Adipocyte (in vitro differentiated cells): Measurements from ENCODE around the gene RUNX1.
"Not testable (repeated sequence)": the region's sequence is repeated elsewhere in the genome, so short reads cannot be mapped to it uniquely, and the experiment has no call there.

Experiments
- DNase-seq: peaks from one replicate; pipeline ENCODE4 v3.0.0-alpha.2; 2015; ENCODE audit warnings: low read depth
- H3K27me3 ChIP-seq: replicated peaks from 2 replicates; pipeline ENCODE4 v1.7.0; 2013; ENCODE audit warnings: mild to moderate bottlenecking, low read length, moderate library complexity; ENCODE audit not compliant: control insufficient read depth, insufficient read depth
- H3K36me3 ChIP-seq: 2 replicates; pipeline ENCODE4 v1.7.0; 2013; ENCODE audit warnings: low read length, mild to moderate bottlenecking, moderate library complexity; ENCODE audit not compliant: control insufficient read depth, insufficient read depth, severe bottlenecking
- H3K4me1 ChIP-seq: 2 replicates; pipeline ENCODE4 v1.7.0; 2013; ENCODE audit warnings: mild to moderate bottlenecking, low read length, moderate library complexity; ENCODE audit not compliant: control insufficient read depth, insufficient read depth
- H3K4me3 ChIP-seq: 2 replicates; pipeline ENCODE4 v1.7.0; 2013; ENCODE audit warnings: mild to moderate bottlenecking, low read length, moderate library complexity
- H3K9ac ChIP-seq: 2 replicates; pipeline ENCODE4 v1.7.0; 2013; ENCODE audit warnings: mild to moderate bottlenecking, low read length, moderate library complexity
- H3K9me3 ChIP-seq: 2 replicates; pipeline ENCODE4 v1.7.0; 2013; ENCODE audit warnings: mild to moderate bottlenecking, low read length, moderate library complexity; ENCODE audit not compliant: control insufficient read depth

RUNX1 gene

GRCh38 chr21:34997294-34997693 is 51.8 kb downstream of the RUNX1 start:
- peak overlapping the region; percentile 74 for H3K9ac ChIP-seq
- peaks cover 72% of the 10 kb centered on the region for H3K4me1 ChIP-seq
- DNase-seq, result peak; percentile 18
- H3K9me3 ChIP-seq, result no peaks in the 10 kb centered on the region
- peak overlapping the region; percentile 19 for H3K4me3 ChIP-seq
- no peaks in the 10 kb centered on the region for H3K27me3 ChIP-seq
- H3K36me3 ChIP-seq, result no peaks in the 10 kb centered on the region

DNA sequence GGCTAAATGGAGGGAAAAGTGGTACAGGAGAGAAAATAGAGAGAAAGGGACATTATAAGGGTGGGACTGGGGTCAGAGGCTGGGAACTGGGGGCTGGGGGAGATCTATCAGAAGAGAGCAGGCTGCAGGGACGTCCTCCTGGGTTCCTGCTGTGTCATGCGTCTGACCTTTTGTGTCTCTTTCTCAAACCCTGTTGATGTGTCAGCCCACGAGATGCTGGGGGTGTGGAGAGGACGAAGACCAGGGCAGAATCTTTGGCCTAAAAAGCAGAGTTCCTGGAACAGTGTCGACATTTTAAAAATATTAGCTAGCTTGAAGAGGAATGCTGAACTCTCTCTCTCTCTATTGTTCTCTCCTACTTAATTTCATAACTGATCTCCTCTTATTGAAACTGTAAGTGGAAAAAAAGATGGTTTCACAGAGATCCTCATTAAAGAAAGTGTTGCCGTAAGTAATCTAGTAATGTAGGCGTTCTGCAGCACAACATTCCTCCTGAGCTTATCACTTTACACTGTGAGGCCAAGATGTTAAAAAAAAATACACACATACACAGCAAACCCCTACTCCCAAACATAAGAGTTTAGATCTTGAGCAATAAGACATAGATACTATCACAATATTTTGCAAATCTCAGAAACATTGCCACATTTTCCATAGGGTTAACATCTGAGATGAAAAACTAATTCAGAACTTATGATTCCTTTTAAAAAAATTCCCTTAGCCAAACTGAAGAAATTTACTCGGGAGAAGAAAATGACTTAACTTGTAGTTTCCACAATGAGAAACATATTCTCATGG is 52.6 kb downstream of the RUNX1 start:
- Histone ChIP-seq H3K9me3 (no peaks in the 10 kb centered on the region), H3K9ac (peak overlapping the region; percentile 74), H3K36me3 (no peaks in the 10 kb centered on the region), H3K4me1 (peaks cover 77% of the 10 kb centered on the region), H3K27me3 (no peaks in the 10 kb centered on the region), H3K4me3 (peak overlapping the region; percentile 42)
- DNase-seq, result peak; percentile 89

GRCh38 chr21:34995979-34996303 is 53.2 kb downstream of the RUNX1 start:
- DNase-seq, result no peak
- H3K36me3 ChIP-seq, result no peaks in the 10 kb centered on the region
- no peaks in the 10 kb centered on the region for H3K9me3 ChIP-seq
- H3K27me3 ChIP-seq, result no peaks in the 10 kb centered on the region
- peak overlapping the region; percentile 74 for H3K9ac ChIP-seq
- peak overlapping the region; percentile 42 for H3K4me3 ChIP-seq
- H3K4me1 ChIP-seq, result peaks cover 77% of the 10 kb centered on the region

GRCh38 chr21:34994766-34995631 is 54.1 kb downstream of the RUNX1 start:
- H3K4me3 ChIP-seq, result no peak overlapping the region
- DNase-seq, result no peak
- peaks cover 81% of the 10 kb centered on the region for H3K4me1 ChIP-seq
- peak overlapping the region; percentile 74 for H3K9ac ChIP-seq
- H3K36me3 ChIP-seq, result no peaks in the 10 kb centered on the region
- H3K27me3 ChIP-seq, result no peaks in the 10 kb centered on the region
- no peaks in the 10 kb centered on the region for H3K9me3 ChIP-seq

GRCh38 chr21:34993521-34993921 is 55.6 kb downstream of the RUNX1 start:
- not testable (repeated sequence) for DNase-seq, H3K4me3 ChIP-seq, H3K27me3 ChIP-seq, H3K9me3 ChIP-seq, H3K36me3 ChIP-seq
- peak overlapping the region; percentile 81 for H3K9ac ChIP-seq
- H3K4me1 ChIP-seq, result peaks cover 76% of the 10 kb centered on the region

GRCh38 chr21:34992736-34993398 is 56.2 kb downstream of the RUNX1 start:
- H3K9me3 ChIP-seq, result no peaks in the 10 kb centered on the region
- H3K36me3 ChIP-seq, result no peaks in the 10 kb centered on the region
- no peak for DNase-seq
- peaks cover 70% of the 10 kb centered on the region for H3K4me1 ChIP-seq
- H3K4me3 ChIP-seq, result no peak overlapping the region
- peak overlapping the region; percentile 81 for H3K9ac ChIP-seq
- no peaks in the 10 kb centered on the region for H3K27me3 ChIP-seq

- Histone ChIP-seq H3K36me3 (no peaks in the 10 kb centered on the region), H3K9ac (peak overlapping the region; percentile 81), H3K27me3 (no peaks in the 10 kb centered on the region), H3K4me1 (peaks cover 68% of the 10 kb centered on the region), H3K9me3 (no peaks in the 10 kb centered on the region), H3K4me3 (no peak overlapping the region)
- DNase-seq, result no peak
Measured at GRCh38 chr21:34992180-34992579, 56.9 kb downstream of the RUNX1 start.

GRCh38 chr21:34991366-34991957 is 57.6 kb downstream of the RUNX1 start:
- H3K36me3 ChIP-seq, result no peaks in the 10 kb centered on the region
- peaks cover 69% of the 10 kb centered on the region for H3K4me1 ChIP-seq
- no peak for DNase-seq
- no peak overlapping the region for H3K4me3 ChIP-seq
- no peak overlapping the region for H3K9ac ChIP-seq
- no peaks in the 10 kb centered on the region for H3K9me3 ChIP-seq
- no peaks in the 10 kb centered on the region for H3K27me3 ChIP-seq

GRCh38 chr21:34990842-34991241 is 58.3 kb downstream of the RUNX1 start:
- Histone ChIP-seq H3K4me3 (no peak overlapping the region), H3K9ac (no peak overlapping the region), H3K27me3 (no peaks in the 10 kb centered on the region), H3K4me1 (peaks cover 66% of the 10 kb centered on the region), H3K9me3 (no peaks in the 10 kb centered on the region), H3K36me3 (no peaks in the 10 kb centered on the region)
- no peak for DNase-seq

DNA sequence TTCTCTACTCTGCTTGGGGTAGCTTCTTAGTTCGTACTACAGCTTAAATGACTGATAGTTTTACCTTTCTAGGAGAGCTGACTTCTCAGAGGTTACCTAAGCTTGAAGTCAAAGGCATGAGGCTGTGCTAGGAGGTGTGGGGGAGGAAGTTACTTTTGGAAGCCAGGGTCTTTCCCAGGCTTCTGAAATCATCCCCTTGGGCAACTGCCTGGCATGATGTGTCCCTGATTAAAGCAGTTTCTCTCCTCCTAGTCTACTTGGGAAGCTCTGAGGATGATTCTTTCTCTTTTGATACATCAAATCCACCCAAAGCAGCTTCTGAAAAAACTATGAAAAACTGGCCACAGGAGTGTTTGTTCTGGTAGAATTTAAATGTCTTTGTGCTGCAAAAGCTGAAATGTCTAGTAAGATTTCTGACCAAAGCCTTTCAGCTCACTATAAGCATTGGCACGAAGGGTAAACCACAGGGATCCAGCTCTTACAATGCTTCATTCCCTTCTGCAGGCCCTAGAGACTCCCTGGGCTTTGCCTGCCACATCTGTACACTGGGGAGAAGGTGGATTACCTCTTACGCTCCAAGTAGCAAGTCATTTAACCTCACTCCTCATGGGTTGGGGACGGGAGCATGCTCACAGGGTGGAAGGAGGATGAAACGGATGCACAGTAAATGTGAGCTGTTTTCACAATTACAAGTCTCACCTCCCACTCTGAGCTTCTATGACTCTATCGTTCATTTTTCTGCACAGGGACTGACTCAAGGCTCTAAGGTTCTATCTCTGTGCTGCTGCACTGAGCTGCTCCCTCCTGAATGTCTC is 59.6 kb downstream of the RUNX1 start:
- H3K36me3 ChIP-seq, result no peaks in the 10 kb centered on the region
- H3K27me3 ChIP-seq, result no peaks in the 10 kb centered on the region
- DNase-seq, result peak; percentile 59
- H3K4me3 ChIP-seq, result no peak overlapping the region
- H3K9me3 ChIP-seq, result no peaks in the 10 kb centered on the region
- peak overlapping the region; percentile 44 for H3K9ac ChIP-seq
- peaks cover 53% of the 10 kb centered on the region for H3K4me1 ChIP-seq
